ENCODE results near the gene CD48. TPM values are rescaled to one million over a fixed set of nuclear protein-coding genes. Genes with fewer than 3 reads are reported as not detected.

CD48 gene
- polyA plus RNA-seq, 1 donor (not counting 4 experiments of a cell fraction or from before 2014, with no cell fraction given) = 0.07 TPM

DNA sequence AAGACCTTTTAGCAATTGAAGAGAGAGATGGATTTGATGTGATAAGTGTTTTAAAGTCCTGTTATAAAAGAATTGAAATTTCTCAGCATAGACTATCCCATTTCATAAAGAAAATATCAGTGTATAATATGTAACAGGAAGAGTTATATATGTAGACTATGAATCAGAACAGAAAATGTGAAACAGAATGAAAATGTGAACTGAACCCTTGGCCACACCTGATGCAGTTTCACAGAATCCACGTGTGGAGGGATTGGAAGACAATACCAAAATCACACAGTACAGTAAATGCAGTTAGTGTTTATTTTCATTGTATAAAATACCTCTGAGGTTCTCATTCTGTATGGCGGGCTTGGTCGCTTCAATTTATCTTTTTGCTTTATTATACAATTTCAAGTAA is 54.9 kb downstream of the CD48 start:
- dilution Hi-C loops (cut with MboI; ENCODE audit: extremely low pct_ligation_motif_present, low sequenced_read_pairs) = no loop called here
- no peak overlapping the region for H2AFZ ChIP-seq (ENCODE audit: control insufficient read depth, low read length)
- H3K36me3 ChIP-seq (ENCODE audit: control insufficient read depth in 2 of 2, extremely low read depth in 1 of 2, insufficient read depth in 2 of 2, low read length in 2 of 2) = no peaks in the 10 kb centered on the region
- H3K9ac ChIP-seq (ENCODE audit: control insufficient read depth, extremely low read depth, insufficient read depth, low read length) = no peak overlapping the region
- H3K27me3 ChIP-seq (ENCODE audit: control insufficient read depth, extremely low read depth, insufficient read depth, low read length) = peaks cover 11% of the 10 kb centered on the region
- H3K4me1 ChIP-seq (ENCODE audit: control insufficient read depth, extremely low read depth, insufficient read depth, low read length) = no peaks in the 10 kb centered on the region
- no peaks in the 10 kb centered on the region for H3K79me2 ChIP-seq (ENCODE audit: control insufficient read depth, insufficient read depth, low read length)
- no peaks in the 10 kb centered on the region for H3K9me3 ChIP-seq (ENCODE audit: control insufficient read depth, low read depth, low read length)
- no peak overlapping the region for H3K4me2 ChIP-seq (ENCODE audit: control insufficient read depth, extremely low read depth, insufficient read depth, low read depth, low read length)
- TF ChIP-seq, protein P1, sequence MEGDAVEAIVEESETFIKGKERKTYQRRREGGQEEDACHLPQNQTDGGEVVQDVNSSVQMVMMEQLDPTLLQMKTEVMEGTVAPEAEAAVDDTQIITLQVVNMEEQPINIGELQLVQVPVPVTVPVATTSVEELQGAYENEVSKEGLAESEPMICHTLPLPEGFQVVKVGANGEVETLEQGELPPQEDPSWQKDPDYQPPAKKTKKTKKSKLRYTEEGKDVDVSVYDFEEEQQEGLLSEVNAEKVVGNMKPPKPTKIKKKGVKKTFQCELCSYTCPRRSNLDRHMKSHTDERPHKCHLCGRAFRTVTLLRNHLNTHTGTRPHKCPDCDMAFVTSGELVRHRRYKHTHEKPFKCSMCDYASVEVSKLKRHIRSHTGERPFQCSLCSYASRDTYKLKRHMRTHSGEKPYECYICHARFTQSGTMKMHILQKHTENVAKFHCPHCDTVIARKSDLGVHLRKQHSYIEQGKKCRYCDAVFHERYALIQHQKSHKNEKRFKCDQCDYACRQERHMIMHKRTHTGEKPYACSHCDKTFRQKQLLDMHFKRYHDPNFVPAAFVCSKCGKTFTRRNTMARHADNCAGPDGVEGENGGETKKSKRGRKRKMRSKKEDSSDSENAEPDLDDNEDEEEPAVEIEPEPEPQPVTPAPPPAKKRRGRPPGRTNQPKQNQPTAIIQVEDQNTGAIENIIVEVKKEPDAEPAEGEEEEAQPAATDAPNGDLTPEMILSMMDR (optimal IDR thresholded peaks at IDR 0.05 in 1 of 3, IDR thresholded peaks at IDR 0.05 in 1 of 3, conservative IDR thresholded peaks at IDR 0.05 in 1 of 3; ENCODE audit: extremely low read depth in 1 of 3, insufficient read depth in 2 of 3, low read length in 3 of 3) = no peak
- TF ChIP-seq EZH2 (IDR thresholded peaks at IDR 0.05; ENCODE audit: low read length) = no peak
- FAIRE-seq (no peak), DNase-seq (ENCODE audit: low read depth, low spot score) (no peak)
- H3K27ac ChIP-seq (ENCODE audit: control insufficient read depth, insufficient read depth, low read length) = no peak overlapping the region
- H4K20me1 ChIP-seq (ENCODE audit: control insufficient read depth, extremely low read depth, insufficient read depth, low read length) = no peaks in the 10 kb centered on the region
- no peaks in the 10 kb centered on the region for H3K9me1 ChIP-seq (ENCODE audit: control insufficient read depth, extremely low read depth, insufficient read depth, low read length)
- no peak overlapping the region for H3K4me3 ChIP-seq (ENCODE audit: control insufficient read depth in 2 of 3, extremely low read depth in 1 of 3, insufficient read depth in 2 of 3, low read depth in 1 of 3, low read length in 3 of 3)

DNA sequence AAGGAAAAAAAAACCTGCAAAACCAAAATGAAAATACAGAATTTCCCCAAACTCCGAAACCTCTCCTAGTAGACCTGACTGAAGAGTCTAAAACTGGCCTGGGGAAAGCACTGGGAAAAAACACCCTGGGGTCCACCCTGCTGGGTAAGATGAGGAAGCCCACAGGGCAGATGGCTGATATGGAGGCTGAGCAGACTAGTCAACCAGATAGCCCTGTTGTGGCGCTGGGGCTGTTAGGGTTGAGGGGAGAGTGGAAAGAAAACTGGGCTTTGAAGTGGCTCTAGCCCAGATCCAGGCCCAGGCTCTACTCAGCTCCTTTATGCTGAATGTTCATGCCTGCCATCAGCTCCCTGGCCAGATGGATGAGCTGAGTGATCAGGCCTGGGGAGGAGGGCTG is 58.0 kb downstream of the CD48 start:
- peaks cover 11% of the 10 kb centered on the region for H3K27me3 ChIP-seq (ENCODE audit: control insufficient read depth, extremely low read depth, insufficient read depth, low read length)
- no peaks in the 10 kb centered on the region for H3K9me3 ChIP-seq (ENCODE audit: control insufficient read depth, low read depth, low read length)
- H4K20me1 ChIP-seq (ENCODE audit: control insufficient read depth, extremely low read depth, insufficient read depth, low read length) = no peaks in the 10 kb centered on the region
- no peak for TF ChIP-seq EZH2 (IDR thresholded peaks at IDR 0.05; ENCODE audit: low read length)
- TF ChIP-seq, protein P1 (optimal IDR thresholded peaks at IDR 0.05 in 1 of 3, IDR thresholded peaks at IDR 0.05 in 1 of 3, conservative IDR thresholded peaks at IDR 0.05 in 1 of 3; ENCODE audit: extremely low read depth in 1 of 3, insufficient read depth in 2 of 3, low read length in 3 of 3) = no peak
- no peaks in the 10 kb centered on the region for H3K79me2 ChIP-seq (ENCODE audit: control insufficient read depth, insufficient read depth, low read length)
- no peak overlapping the region for H3K4me2 ChIP-seq (ENCODE audit: control insufficient read depth, extremely low read depth, insufficient read depth, low read depth, low read length)
- no peaks in the 10 kb centered on the region for H3K36me3 ChIP-seq (ENCODE audit: control insufficient read depth in 2 of 2, extremely low read depth in 1 of 2, insufficient read depth in 2 of 2, low read length in 2 of 2)
- no peak for FAIRE-seq
- dilution Hi-C loops (cut with MboI; ENCODE audit: extremely low pct_ligation_motif_present, low sequenced_read_pairs) = no loop called here
- H3K27ac ChIP-seq (ENCODE audit: control insufficient read depth, insufficient read depth, low read length) = no peak overlapping the region
- DNase-seq (ENCODE audit: low read depth, low spot score) = no peak
- no peak overlapping the region for H2AFZ ChIP-seq (ENCODE audit: control insufficient read depth, low read length)
- no peaks in the 10 kb centered on the region for H3K4me1 ChIP-seq (ENCODE audit: control insufficient read depth, extremely low read depth, insufficient read depth, low read length)
- H3K4me3 ChIP-seq (ENCODE audit: control insufficient read depth in 2 of 3, extremely low read depth in 1 of 3, insufficient read depth in 2 of 3, low read depth in 1 of 3, low read length in 3 of 3) = no peak overlapping the region
- H3K9me1 ChIP-seq (ENCODE audit: control insufficient read depth, extremely low read depth, insufficient read depth, low read length) = no peaks in the 10 kb centered on the region
- H3K9ac ChIP-seq (ENCODE audit: control insufficient read depth, extremely low read depth, insufficient read depth, low read length) = no peak overlapping the region

Data from keratinocyte (primary cell).